HL-60 (cell line): ENCODE measurements around the gene CTBP2.

ENCODE experiments used
- DNase-seq, 2 experiments: peaks; one replicate each; pipeline ENCODE4 v3.0.0-alpha.2; 2010 to 2020; ENCODE audit warnings: low read depth in 1 of 2, low spot score in 1 of 2
- H3K27ac ChIP-seq: fragments of 250-450 bp; sonication (Bioruptor Pico); replicated peaks from 2 replicates; pipeline ENCODE4 v1.5.1; 2020; ENCODE audit warnings: mild to moderate bottlenecking, moderate library complexity
- H3K27me3 ChIP-seq: fragments of 250-450 bp; sonication (Bioruptor Pico); 2 replicates; pipeline ENCODE4 v1.5.1; 2021; ENCODE audit warnings: mild to moderate bottlenecking, moderate library complexity; ENCODE audit not compliant: insufficient read depth, poor library complexity, severe bottlenecking
- H3K4me3 ChIP-seq: replicated peaks from 2 replicates; pipeline ENCODE4 v1.5.1; 2011; ENCODE audit warnings: mild to moderate bottlenecking, control low read depth, low read length; ENCODE audit not compliant: insufficient read depth
- CTCF ChIP-seq: IDR thresholded peaks from one replicate; pipeline ENCODE4 v1.5.1; 2011; ENCODE audit warnings: low read length, control low read depth, inconsistent platforms; ENCODE audit not compliant: insufficient read depth
- GABPA ChIP-seq: IDR thresholded peaks from 2 replicates; pipeline ENCODE4 v1.6.1; 2012; ENCODE audit warnings: low read depth
- POLR2AphosphoS5 ChIP-seq: IDR thresholded peaks from 2 replicates; pipeline ENCODE4 v1.6.1; 2012; ENCODE audit warnings: low read depth
- REST ChIP-seq: IDR thresholded peaks from 2 replicates; pipeline ENCODE4 v1.6.1; 2012; ENCODE audit warnings: low read depth; ENCODE audit not compliant: insufficient replicate concordance
- SPI1 ChIP-seq: IDR thresholded peaks from 2 replicates; pipeline ENCODE4 v1.6.1; 2012; ENCODE audit warnings: low read depth, mild to moderate bottlenecking, borderline replicate concordance

The CTBP2 gene

GRCh38 chr10:125071008-125071407 is 89.4 kb downstream of the CTBP2 start:
- no peak for TF ChIP-seq POLR2AphosphoS5
- H3K27me3 ChIP-seq = no peaks in the 10 kb centered on the region

GRCh38 chr10:125068406-125068805 is 92.0 kb downstream of the CTBP2 start:
- TF ChIP-seq POLR2AphosphoS5 (no peak), GABPA (no peak), REST (no peak), SPI1 (no peak), CTCF (no peak)
- H3K27me3 ChIP-seq = no peaks in the 10 kb centered on the region
- H3K27ac ChIP-seq = no peak overlapping the region
- no peak overlapping the region for H3K4me3 ChIP-seq
- no peak for DNase-seq

More at GRCh38 chr10:125071008-125071407, 89.4 kb downstream of the CTBP2 start:
- DNase-seq = no peak
- H3K27ac ChIP-seq = no peak overlapping the region
- no peak overlapping the region for H3K4me3 ChIP-seq

GRCh38 chr10:125067764-125068163 is 92.6 kb downstream of the CTBP2 start:
- Histone ChIP-seq H3K4me3 (no peak overlapping the region), H3K27me3 (no peaks in the 10 kb centered on the region), H3K27ac (no peak overlapping the region)
- DNase-seq = no peak
- TF ChIP-seq POLR2AphosphoS5 (no peak), REST (no peak), CTCF (no peak), SPI1 (no peak), GABPA (no peak)

GRCh38 chr10:125066764-125067450 is 93.5 kb downstream of the CTBP2 start:
- no peaks in the 10 kb centered on the region for H3K27me3 ChIP-seq
- no peak overlapping the region for H3K27ac ChIP-seq
- no peak for DNase-seq
- no peak overlapping the region for H3K4me3 ChIP-seq
- TF ChIP-seq POLR2AphosphoS5 (no peak), REST (no peak)
